MCF 10A (cell line): Measurements from ENCODE around the gene YWHAQ. TPM values are rescaled to one million over a fixed set of nuclear protein-coding genes. Genes with fewer than 3 reads are reported as not detected.

Experiments used
- BruUV-seq: library from RNA; stranded (reverse); fragments of 400-500 nt; replicated peaks from 2 replicates; lab custom pipeline; 2021; lab: Mats Ljungman, UMichigan
- CTCF ChIA-PET: fragments of 300-600 bp; sonication (Branson Sonifier 250); formaldehyde crosslinking; extraction: SDS; loops from one replicate; lab custom pipeline; 2021; ENCODE audit warnings: antibody characterized with exemption, inconsistent platforms; lab: Yijun Ruan, JAX
- POLR2A ChIA-PET: fragments of 300-600, 350-650 bp; sonication (Branson Sonifier 250); formaldehyde crosslinking; extraction: SDS; loops from one replicate; lab custom pipeline; 2020; ENCODE audit warnings: antibody characterized with exemption, inconsistent platforms; lab: Yijun Ruan, JAX
- DNase-seq: peaks from one replicate; pipeline ENCODE4 v3.0.0-alpha.2; 2018; ENCODE audit not compliant: unreplicated experiment
- H3K27ac Mint-ChIP-seq: one replicate; pipeline ENCODE4 v1.8.0; 2022; ENCODE audit warnings: mild to moderate bottlenecking, low read depth, mixed read lengths; ENCODE audit not compliant: unreplicated experiment
- H3K27me3 Mint-ChIP-seq: one replicate; pipeline ENCODE4 v1.8.0; 2022; ENCODE audit warnings: mixed read lengths; ENCODE audit not compliant: insufficient read depth, unreplicated experiment
- H3K36me3 Mint-ChIP-seq: one replicate; pipeline ENCODE4 v1.8.0; 2022; ENCODE audit warnings: mild to moderate bottlenecking, moderate library complexity, mixed read lengths; ENCODE audit not compliant: insufficient read depth, unreplicated experiment
- H3K4me1 Mint-ChIP-seq: one replicate; pipeline ENCODE4 v1.8.0; 2022; ENCODE audit warnings: mixed read lengths; ENCODE audit not compliant: insufficient read depth, unreplicated experiment
- H3K4me3 Mint-ChIP-seq: one replicate; pipeline ENCODE4 v1.8.0; 2022; ENCODE audit warnings: mild to moderate bottlenecking, moderate library complexity, mixed read lengths; ENCODE audit not compliant: unreplicated experiment
- H3K9me3 Mint-ChIP-seq: one replicate; pipeline ENCODE4 v1.8.0; 2022; ENCODE audit warnings: mixed read lengths; ENCODE audit not compliant: unreplicated experiment
- CTCF ChIP-seq: fragments of 200-600 bp; IDR thresholded peaks from one replicate; pipeline ENCODE4 v1.8.0; 2022; ENCODE audit warnings: antibody characterized with exemption, mild to moderate bottlenecking; ENCODE audit not compliant: unreplicated experiment
- intact Hi-C: fragments of 100-400 bp; cut with micrococcal nuclease; formaldehyde crosslinking; loops from 2 replicates; pipeline ENCODE4 v1.14.1; 2022
- total RNA-seq: library from RNA; stranded (reverse); gene quantifications from 2 replicates; pipeline ENCODE4 v1.2.3, GENCODE V29; 2022

The YWHAQ gene
- total RNA-seq, 1 experiment from 2014 or later: 239 TPM

DNA sequence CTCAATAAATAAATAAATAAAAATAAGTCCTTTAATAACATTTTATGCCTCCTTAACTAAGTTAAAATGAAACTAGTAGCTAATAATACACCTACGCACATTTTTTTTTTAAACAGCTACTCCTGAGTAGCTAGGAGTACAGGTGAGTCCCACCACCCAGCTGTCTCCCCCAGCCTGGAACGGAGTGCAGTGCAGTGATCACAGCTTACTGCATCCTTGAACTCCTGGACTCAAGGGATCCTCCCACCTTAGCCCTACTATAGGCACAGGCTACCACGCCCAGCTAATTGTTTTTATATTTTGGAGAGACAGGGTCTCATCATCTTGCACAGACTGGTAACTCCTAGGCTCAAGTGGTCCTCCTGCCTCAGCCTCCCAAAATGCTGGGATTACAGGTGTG is 28.4 kb downstream of the YWHAQ start:
- DNase-seq: no peak
- no peak for TF ChIP-seq CTCF
- H3K36me3 Mint-ChIP-seq: peaks cover 53% of the 10 kb centered on the region
- H3K27ac Mint-ChIP-seq: no peak overlapping the region
- H3K27me3 Mint-ChIP-seq: no peaks in the 10 kb centered on the region
- no peak overlapping the region for H3K4me3 Mint-ChIP-seq
- ChIA-PET CTCF (interaction anchor here (0.6 to 2.0 kb wide), 3 partner anchors 15 to 879 kb away, joined by 3 to 6 read pairs (median 4); no protein-coding TSS in a partner anchor), POLR2A (interaction anchor here (0.9 to 1.0 kb wide), 2 partner anchors 127 to 302 kb away, joined by 3 read pairs; no protein-coding TSS in a partner anchor)
- H3K4me1 Mint-ChIP-seq: no peaks in the 10 kb centered on the region
- intact Hi-C loops: no loop called here
- BruUV-seq: no TSS peak
- H3K9me3 Mint-ChIP-seq: peaks cover 8% of the 10 kb centered on the region

GRCh38 chr2:9601397-9601796 is 29.4 kb downstream of the YWHAQ start:
- H3K27ac Mint-ChIP-seq: no peak overlapping the region
- ChIA-PET POLR2A (no interaction called here), CTCF (interaction anchor here (0.6 to 2.0 kb wide), 2 partner anchors 16 to 46 kb away, joined by 4 to 6 read pairs; partner anchors contain the start of gene ADAM17)
- H3K9me3 Mint-ChIP-seq: peaks cover 8% of the 10 kb centered on the region
- H3K4me1 Mint-ChIP-seq: no peaks in the 10 kb centered on the region
- no peak overlapping the region for H3K4me3 Mint-ChIP-seq
- H3K27me3 Mint-ChIP-seq: no peaks in the 10 kb centered on the region
- peaks cover 56% of the 10 kb centered on the region for H3K36me3 Mint-ChIP-seq
- DNase-seq: no peak
- no TSS peak for BruUV-seq
- no peak for TF ChIP-seq CTCF
- intact Hi-C loops: no loop called here

DNA sequence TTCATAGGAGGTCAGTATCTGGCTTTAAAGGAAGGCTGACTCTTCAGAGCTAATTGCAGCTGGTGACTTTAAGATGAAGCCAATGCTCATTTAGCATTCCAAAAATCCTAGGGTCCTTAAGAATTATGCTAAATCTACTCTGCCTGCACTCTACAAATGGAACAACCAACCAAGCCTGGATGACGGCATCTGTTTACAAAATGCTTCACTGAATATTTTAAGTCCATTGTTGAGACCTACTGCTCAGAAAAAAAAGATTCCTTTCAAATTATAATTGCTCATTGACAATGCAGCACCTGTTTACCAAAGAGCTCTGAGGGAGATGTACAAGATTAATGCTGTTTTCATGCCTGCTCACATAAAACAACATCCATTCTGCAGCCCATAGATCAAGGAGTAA is 31.4 kb downstream of the YWHAQ start:
- peaks cover 13% of the 10 kb centered on the region for H3K4me1 Mint-ChIP-seq
- no peaks in the 10 kb centered on the region for H3K27me3 Mint-ChIP-seq
- intact Hi-C loops: no loop called here
- H3K4me3 Mint-ChIP-seq: no peak overlapping the region
- no TSS peak for BruUV-seq
- H3K9me3 Mint-ChIP-seq: peaks cover 8% of the 10 kb centered on the region
- no peak for TF ChIP-seq CTCF
- H3K27ac Mint-ChIP-seq: no peak overlapping the region
- H3K36me3 Mint-ChIP-seq: peaks cover 47% of the 10 kb centered on the region
- DNase-seq: no peak
- CTCF ChIA-PET: interaction anchor here (0.8 to 1.2 kb wide), 3 partner anchors 18 to 214 kb away, joined by 3 to 4 read pairs (median 4); no protein-coding TSS in a partner anchor
- POLR2A ChIA-PET: interaction anchor here (0.6 to 2.0 kb wide), 6 partner anchors 9 to 391 kb away, joined by 3 to 8 read pairs (median 4); partner anchors contain the start of gene ADAM17

GRCh38 chr2:9596621-9597311 is 34.0 kb downstream of the YWHAQ start:
- peaks cover 8% of the 10 kb centered on the region for H3K9me3 Mint-ChIP-seq
- H3K4me3 Mint-ChIP-seq: no peak overlapping the region
- ChIA-PET POLR2A (interaction anchor here (1.2 to 3.0 kb wide), 4 partner anchors 12 to 42 kb away, joined by 3 to 21 read pairs (median 4); partner anchors contain the start of gene ADAM17), CTCF (interaction anchor here (0.9 to 2.2 kb wide), 2 partner anchors 41 to 174 kb away, joined by 3 to 6 read pairs; no protein-coding TSS in a partner anchor)
- intact Hi-C loops: no loop called here
- DNase-seq: no peak
- H3K36me3 Mint-ChIP-seq: peaks cover 37% of the 10 kb centered on the region
- BruUV-seq: no TSS peak
- no peak overlapping the region for H3K27ac Mint-ChIP-seq
- no peak for TF ChIP-seq CTCF
- H3K4me1 Mint-ChIP-seq: peaks cover 21% of the 10 kb centered on the region
- no peaks in the 10 kb centered on the region for H3K27me3 Mint-ChIP-seq
